H9 (cell line): ENCODE data around the gene PFKP. TPM values are rescaled to one million over a fixed set of nuclear protein-coding genes. Genes with fewer than 3 reads are reported as not detected.

Experiments
- DNase-seq: peaks from one replicate; pipeline ENCODE4 v3.0.0-alpha.2; 2017
- H2AFZ ChIP-seq: one replicate; pipeline ENCODE4 v1.6.1; 2013; ENCODE audit warnings: mild to moderate bottlenecking, low read length, control low read depth, moderate library complexity
- H2AK5ac ChIP-seq: 2 replicates; pipeline ENCODE4 v1.6.1; 2013; ENCODE audit warnings: low read length, control low read depth, mixed read lengths; ENCODE audit not compliant: insufficient read length
- H2BK120ac ChIP-seq: one replicate; pipeline ENCODE4 v1.6.1; 2013; ENCODE audit warnings: low read depth, mild to moderate bottlenecking, low read length, control low read depth, inconsistent platforms; ENCODE audit not compliant: poor library complexity, severe bottlenecking
- H2BK12ac ChIP-seq: 2 replicates; pipeline ENCODE4 v1.6.1; 2013; ENCODE audit warnings: low read length, control low read depth, mixed read lengths, low read depth; ENCODE audit not compliant: insufficient read length
- H2BK15ac ChIP-seq: 2 replicates; pipeline ENCODE4 v1.6.1; 2013; ENCODE audit warnings: low read depth, low read length, control low read depth
- H2BK20ac ChIP-seq: one replicate; pipeline ENCODE4 v1.6.1; 2013; ENCODE audit warnings: low read depth, mild to moderate bottlenecking, low read length, control low read depth, inconsistent platforms; ENCODE audit not compliant: poor library complexity, severe bottlenecking
- H2BK5ac ChIP-seq: 2 replicates; pipeline ENCODE4 v1.6.1; 2013; ENCODE audit warnings: low read length, control low read depth, mixed read lengths; ENCODE audit not compliant: insufficient read length
- H3K14ac ChIP-seq: 2 replicates; pipeline ENCODE4 v1.6.1; 2013; ENCODE audit warnings: low read length, control low read depth; ENCODE audit not compliant: insufficient read depth
- H3K18ac ChIP-seq: 2 replicates; pipeline ENCODE4 v1.6.1; 2013; ENCODE audit warnings: low read depth, mild to moderate bottlenecking, mixed read lengths, low read length, control low read depth; ENCODE audit not compliant: insufficient read length
- H3K23ac ChIP-seq: 2 replicates; pipeline ENCODE4 v1.6.1; 2013; ENCODE audit warnings: low read length, control low read depth, mixed read lengths, low read depth; ENCODE audit not compliant: insufficient read length
- H3K23me2 ChIP-seq: 2 replicates; pipeline ENCODE4 v1.6.1; 2013; ENCODE audit warnings: low read depth, mild to moderate bottlenecking, mixed read lengths, low read length, control low read depth; ENCODE audit not compliant: insufficient read length, poor library complexity, severe bottlenecking
- H3K27ac ChIP-seq: 2 replicates; pipeline ENCODE4 v1.5.1; 2013; ENCODE audit warnings: low read length, control low read depth, mixed read lengths, low read depth; ENCODE audit not compliant: insufficient read length
- H3K27me3 ChIP-seq: 2 replicates; pipeline ENCODE4 v1.6.1; 2013; ENCODE audit warnings: low read length, control low read depth, inconsistent platforms; ENCODE audit not compliant: insufficient read depth
- H3K4ac ChIP-seq: 2 replicates; pipeline ENCODE4 v1.6.1; 2013; ENCODE audit warnings: low read depth, mild to moderate bottlenecking, control low read depth, inconsistent platforms, low read length, moderate library complexity
- H3K4me1 ChIP-seq: 2 replicates; pipeline ENCODE4 v1.6.1; 2013; ENCODE audit warnings: low read length, control low read depth, inconsistent platforms; ENCODE audit not compliant: insufficient read depth
- H3K4me2 ChIP-seq: 2 replicates; pipeline ENCODE4 v1.6.1; 2013; ENCODE audit warnings: low read length, control low read depth, mixed read lengths; ENCODE audit not compliant: insufficient read length, insufficient read depth
- H3K56ac ChIP-seq: 2 replicates; pipeline ENCODE4 v1.6.1; 2013; ENCODE audit warnings: low read depth, mild to moderate bottlenecking, mixed read lengths, low read length, control low read depth; ENCODE audit not compliant: insufficient read length
- H3K79me1 ChIP-seq: 2 replicates; pipeline ENCODE4 v1.6.1; 2013; ENCODE audit warnings: low read depth, mild to moderate bottlenecking, moderate library complexity, low read length, control low read depth, inconsistent platforms; ENCODE audit not compliant: insufficient read depth, poor library complexity, severe bottlenecking
- H3K79me2 ChIP-seq: 2 replicates; pipeline ENCODE4 v1.6.1; 2013; ENCODE audit warnings: low read length, control low read depth, inconsistent platforms; ENCODE audit not compliant: insufficient read depth
- H3K9ac ChIP-seq: 2 replicates; pipeline ENCODE4 v1.6.1; 2013; ENCODE audit warnings: low read length, control low read depth, mixed read lengths; ENCODE audit not compliant: insufficient read length; ENCODE audit errors: extremely low read depth
- H3K9me3 ChIP-seq: one replicate; pipeline ENCODE4 v1.6.1; 2013; ENCODE audit warnings: low read depth, low read length, inconsistent platforms; ENCODE audit not compliant: control insufficient read depth
- H3T11ph ChIP-seq: one replicate; pipeline ENCODE4 v1.6.1; 2013; ENCODE audit warnings: mild to moderate bottlenecking, low read length, control low read depth, inconsistent platforms
- H4K20me1 ChIP-seq: one replicate; pipeline ENCODE4 v1.6.1; 2013; ENCODE audit not compliant: control insufficient read depth, insufficient read length, insufficient read depth
- H4K5ac ChIP-seq: 2 replicates; pipeline ENCODE4 v1.6.1; 2013; ENCODE audit warnings: low read depth, mild to moderate bottlenecking, mixed read lengths, low read length, control low read depth; ENCODE audit not compliant: insufficient read length
- H4K8ac ChIP-seq: replicated peaks from 2 replicates; pipeline ENCODE4 v1.6.1; 2013; ENCODE audit warnings: low read length, control low read depth, mixed read lengths, low read depth; ENCODE audit not compliant: insufficient read length
- H4K91ac ChIP-seq: 2 replicates; pipeline ENCODE4 v1.6.1; 2013; ENCODE audit warnings: low read depth, mild to moderate bottlenecking, moderate library complexity, mixed read lengths, low read length, control low read depth; ENCODE audit not compliant: insufficient read length
- H3K27ac Mint-ChIP-seq, 3 experiments: 2 replicates in 2 of 3; 3 replicates in 1 of 3; pipeline ENCODE4 v1.8.0; 2020 to 2021; ENCODE audit warnings: mixed read lengths in 3 of 3, mild to moderate bottlenecking in 1 of 3, moderate library complexity in 1 of 3
- H3K27me3 Mint-ChIP-seq: 2 replicates; pipeline ENCODE4 v1.8.0; 2021; ENCODE audit warnings: low read depth, mild to moderate bottlenecking, moderate library complexity, mixed read lengths
- H3K36me3 Mint-ChIP-seq, 3 experiments: 2 replicates in 2 of 3; 3 replicates in 1 of 3; pipeline ENCODE4 v1.8.0; 2020 to 2021; ENCODE audit warnings: low read depth in 3 of 3, mixed read lengths in 3 of 3; ENCODE audit not compliant: insufficient read depth in 1 of 3
- H3K4me1 Mint-ChIP-seq, 2 experiments: 2 replicates each; pipeline ENCODE4 v1.8.0; 2020; ENCODE audit warnings: mixed read lengths in 2 of 2
- H3K4me3 Mint-ChIP-seq, 2 experiments: 2 replicates in 1 of 2; 3 replicates in 1 of 2; pipeline ENCODE4 v1.8.0; 2020 to 2021; ENCODE audit warnings: mild to moderate bottlenecking in 2 of 2, mixed read lengths in 2 of 2, moderate library complexity in 1 of 2
- H3K9me3 Mint-ChIP-seq, 2 experiments: 2 replicates in 1 of 2; 3 replicates in 1 of 2; pipeline ENCODE4 v1.8.0; 2020; ENCODE audit warnings: mild to moderate bottlenecking in 2 of 2, mixed read lengths in 2 of 2, moderate library complexity in 1 of 2
- WGBS: extraction: QIAGEN DNeasy Blood & Tissue Kit; methylation state at CpG from one replicate; pipeline ENCODE4 v1.1.7; 2013; ENCODE audit warnings: missing lambda C conversion rate, low lambda C conversion rate, mixed read lengths; ENCODE audit not compliant: insufficient read length; ENCODE audit errors: extremely low coverage; 5-methylcytosine and 5-hydroxymethylcytosine counted together
- total RNA-seq: library from RNA; stranded (reverse); gene quantifications from 2 replicates; pipeline ENCODE4 v1.2.1, GENCODE V29; 2021
- TF ChIP-seq, protein P1 (sequence below): fragments of 200-600 bp; sonication (generic); conservative IDR thresholded peaks from 3 replicates; pipeline ENCODE4 v1.8.0; 2021; ENCODE audit warnings: antibody characterized with exemption, mild to moderate bottlenecking

PFKP gene
- total RNA-seq, 1 experiment from 2014 or later = 145 TPM

DNA sequence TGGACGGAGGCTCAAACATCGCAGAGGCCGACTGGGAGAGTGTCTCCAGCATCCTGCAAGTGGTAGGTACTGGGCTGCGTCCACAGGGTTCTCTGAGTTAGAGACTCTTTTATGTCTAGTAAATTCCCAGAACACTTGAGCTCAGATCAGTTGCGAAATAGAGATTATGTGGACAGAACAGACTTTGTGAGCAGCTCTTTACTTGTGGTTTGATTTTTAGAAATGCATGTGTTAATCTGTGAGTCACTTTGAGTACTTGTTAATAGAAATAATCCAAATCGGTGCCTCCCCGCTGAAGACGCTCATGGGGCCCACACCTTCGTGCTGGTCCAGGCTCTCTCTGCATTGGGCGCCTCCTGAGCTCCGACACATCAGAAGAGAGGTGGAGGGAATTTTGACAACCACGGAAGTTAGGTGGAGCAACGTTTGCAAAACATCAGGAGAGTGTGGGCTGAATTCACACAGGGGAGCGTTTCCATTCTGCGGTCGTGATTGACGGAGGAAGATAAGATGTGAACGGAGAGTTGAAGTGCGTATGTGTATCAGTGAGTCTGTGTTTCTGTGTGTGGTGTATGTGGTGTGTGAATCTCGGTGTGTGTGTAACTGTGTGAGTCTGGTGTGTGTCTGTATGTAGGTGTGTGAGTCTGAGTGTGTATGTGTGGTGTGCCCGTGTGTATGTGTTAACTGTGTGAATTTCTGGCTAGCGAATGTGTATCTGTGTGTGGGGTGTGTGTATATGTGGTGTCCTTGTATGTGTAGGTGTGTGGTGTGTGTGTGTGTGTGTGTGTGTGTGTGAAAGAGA lies 32.1 kb downstream of the PFKP start:
- no peak overlapping the region for H2BK5ac ChIP-seq
- no peaks in the 10 kb centered on the region; the same call in 1 of the 2 replicates for H3K27me3 Mint-ChIP-seq
- H2BK12ac ChIP-seq = no peak overlapping the region
- no peak overlapping the region for H3K18ac ChIP-seq
- TF ChIP-seq, protein P1, sequence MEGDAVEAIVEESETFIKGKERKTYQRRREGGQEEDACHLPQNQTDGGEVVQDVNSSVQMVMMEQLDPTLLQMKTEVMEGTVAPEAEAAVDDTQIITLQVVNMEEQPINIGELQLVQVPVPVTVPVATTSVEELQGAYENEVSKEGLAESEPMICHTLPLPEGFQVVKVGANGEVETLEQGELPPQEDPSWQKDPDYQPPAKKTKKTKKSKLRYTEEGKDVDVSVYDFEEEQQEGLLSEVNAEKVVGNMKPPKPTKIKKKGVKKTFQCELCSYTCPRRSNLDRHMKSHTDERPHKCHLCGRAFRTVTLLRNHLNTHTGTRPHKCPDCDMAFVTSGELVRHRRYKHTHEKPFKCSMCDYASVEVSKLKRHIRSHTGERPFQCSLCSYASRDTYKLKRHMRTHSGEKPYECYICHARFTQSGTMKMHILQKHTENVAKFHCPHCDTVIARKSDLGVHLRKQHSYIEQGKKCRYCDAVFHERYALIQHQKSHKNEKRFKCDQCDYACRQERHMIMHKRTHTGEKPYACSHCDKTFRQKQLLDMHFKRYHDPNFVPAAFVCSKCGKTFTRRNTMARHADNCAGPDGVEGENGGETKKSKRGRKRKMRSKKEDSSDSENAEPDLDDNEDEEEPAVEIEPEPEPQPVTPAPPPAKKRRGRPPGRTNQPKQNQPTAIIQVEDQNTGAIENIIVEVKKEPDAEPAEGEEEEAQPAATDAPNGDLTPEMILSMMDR = no peak
- H2BK15ac ChIP-seq = no peak overlapping the region
- no peak overlapping the region for H3T11ph ChIP-seq
- H2AFZ ChIP-seq = no peak overlapping the region
- no peak overlapping the region for H3K56ac ChIP-seq
- no peak for DNase-seq
- H3K23ac ChIP-seq = no peak overlapping the region
- H3K9ac ChIP-seq = no peak overlapping the region
- whole genome bisulfite sequencing = 100% methylated on average over 3 of the region's 22 CpGs
- H2BK120ac ChIP-seq = no peak overlapping the region
- no peak overlapping the region for H2AK5ac ChIP-seq
- peaks cover 5% of the 10 kb centered on the region for H3K79me1 ChIP-seq
- H3K4me1 Mint-ChIP-seq = peaks cover 18 to 34% of the 10 kb centered on the region in 2 experiments
- H3K14ac ChIP-seq = no peak overlapping the region
- no peaks in the 10 kb centered on the region for H3K9me3 ChIP-seq
- H3K4ac ChIP-seq = no peak overlapping the region
- no peaks in the 10 kb centered on the region for H3K23me2 ChIP-seq
- no peak overlapping the region for H3K4me2 ChIP-seq
- no peak overlapping the region for H4K5ac ChIP-seq
- no peaks in the 10 kb centered on the region for H3K27me3 ChIP-seq
- no peak overlapping the region for H4K8ac ChIP-seq
- H3K4me1 ChIP-seq = peaks cover under 1% of the 10 kb centered on the region; the same call in 1 of the 2 replicates
- H4K91ac ChIP-seq = no peak overlapping the region
- H2BK20ac ChIP-seq = no peak overlapping the region
- H3K27ac Mint-ChIP-seq = peak overlapping the region in 2 of 3 experiments; percentile 20 to 25; a peak in 5 of 7 replicates
- H3K36me3 Mint-ChIP-seq = peaks cover 33 to 53% (median 52%) of the 10 kb centered on the region in 3 experiments
- H3K4me3 Mint-ChIP-seq = no peak overlapping the region
- no peaks in the 10 kb centered on the region for H3K9me3 Mint-ChIP-seq
- H3K79me2 ChIP-seq = peaks cover 3% of the 10 kb centered on the region; the same call in 1 of the 2 replicates
- no peaks in the 10 kb centered on the region for H4K20me1 ChIP-seq
- no peak overlapping the region for H3K27ac ChIP-seq
